CD4-positive, alpha-beta memory T cell (primary cell): ENCODE measurements around the gene ADAM19. TPM values are rescaled to one million over a fixed set of nuclear protein-coding genes. Genes with fewer than 3 reads are reported as not detected.
A peak's percentile ranks its signal among the peaks of the same experiment; 100 is the strongest.

ENCODE experiments used
- CTCF ChIA-PET: fragments of 350-600 bp; sonication (Branson Sonifier 250); formaldehyde crosslinking; loops from one replicate; lab custom pipeline; 2021; ENCODE audit warnings: inconsistent platforms; ENCODE audit not compliant: partially characterized antibody; lab: Charles Lee
- POLR2A ChIA-PET: fragments of 350-600 bp; sonication (Branson Sonifier 250); formaldehyde crosslinking; loops from one replicate; lab custom pipeline; 2021; ENCODE audit not compliant: partially characterized antibody; lab: Charles Lee
- DNase-seq, 5 donors: peaks; one replicate each; pipeline versions ENCODE4 v3.0.0 to v3.0.0-alpha.2; 2020 to 2022; ENCODE audit warnings: mixed read lengths in 1 of 5
- H3K27ac ChIP-seq: one replicate; pipeline ENCODE4 v1.7.0; 2013; ENCODE audit warnings: low read depth, low read length
- H3K27me3 ChIP-seq: 2 replicates; pipeline ENCODE4 v1.7.0; 2013; ENCODE audit warnings: mild to moderate bottlenecking, low read length, moderate library complexity; ENCODE audit not compliant: insufficient read depth
- H3K36me3 ChIP-seq: 2 replicates; pipeline ENCODE4 v1.7.0; 2013; ENCODE audit warnings: mild to moderate bottlenecking, low read length, moderate library complexity; ENCODE audit not compliant: insufficient read depth
- H3K4me1 ChIP-seq: 2 replicates; pipeline ENCODE4 v1.7.0; 2013; ENCODE audit warnings: mild to moderate bottlenecking, low read length, moderate library complexity; ENCODE audit not compliant: insufficient read depth
- H3K4me3 ChIP-seq, 2 donors: one replicate each; pipeline ENCODE4 v1.7.0; 2013; ENCODE audit warnings: low read length in 2 of 2, mild to moderate bottlenecking in 1 of 2
- H3K9me3 ChIP-seq, 2 donors: one replicate each; pipeline ENCODE4 v1.7.0; 2013; ENCODE audit warnings: low read length in 2 of 2, control low read depth in 1 of 2; ENCODE audit not compliant: control insufficient read depth in 1 of 2
- H3K27ac Mint-ChIP-seq, 7 donors: one replicate each; pipeline ENCODE4 v1.8.0; 2020 to 2021; ENCODE audit warnings: mixed read lengths in 7 of 7, mild to moderate bottlenecking in 6 of 7, inconsistent platforms in 3 of 7, moderate library complexity in 3 of 7
- H3K27me3 Mint-ChIP-seq, 2 donors: one replicate each; pipeline ENCODE4 v1.8.0; 2020 to 2021; ENCODE audit warnings: mixed read lengths in 2 of 2
- H3K36me3 Mint-ChIP-seq, 2 donors: one replicate each; pipeline ENCODE4 v1.8.0; 2020 to 2021; ENCODE audit warnings: mixed read lengths in 2 of 2, inconsistent platforms in 1 of 2, mild to moderate bottlenecking in 1 of 2
- H3K4me1 Mint-ChIP-seq, 4 donors: one replicate each; pipeline ENCODE4 v1.8.0; 2020 to 2021; ENCODE audit warnings: mixed read lengths in 4 of 4, mild to moderate bottlenecking in 1 of 4
- H3K4me3 Mint-ChIP-seq, 8 donors: one replicate each; pipeline ENCODE4 v1.8.0; 2020 to 2021; ENCODE audit warnings: mixed read lengths in 8 of 8, mild to moderate bottlenecking in 7 of 8, moderate library complexity in 6 of 8, inconsistent platforms in 3 of 8
- H3K9me3 Mint-ChIP-seq, 8 donors: one replicate each; pipeline ENCODE4 v1.8.0; 2020 to 2021; ENCODE audit warnings: mixed read lengths in 8 of 8, mild to moderate bottlenecking in 5 of 8, inconsistent platforms in 3 of 8, moderate library complexity in 1 of 8
- intact Hi-C: fragments of 100-400 bp; cut with micrococcal nuclease; formaldehyde crosslinking; loops from one replicate; pipeline ENCODE4 v1.15.1; 2023
- polyA plus RNA-seq, 2 donors: library from polyadenylated mRNA; unstranded; fragments of 300-500 nt; fragmentation: Illumina TruSeq; gene quantifications; one replicate each; pipeline ENCODE4 v1.2.3, GENCODE V29; 2021
- total RNA-seq, 2 experiments: library from RNA; stranded (reverse); gene quantifications; one replicate each; pipeline ENCODE4 v1.2.3, GENCODE V29; 2021

The ADAM19 gene
- total and polyA plus RNA-seq, 4 experiments from 2014 or later = 1.9 to 33.9 (median 28.0) TPM

- H3K27me3 Mint-ChIP-seq = no peaks in the 10 kb centered on the region
- Histone ChIP-seq H3K36me3 (no peaks in the 10 kb centered on the region), H3K9me3 (no peaks in the 10 kb centered on the region), H3K4me3 (peak overlapping the region in 1 of 2 donors; percentile 40), H3K4me1 (peaks cover 50% of the 10 kb centered on the region), H3K27me3 (no peaks in the 10 kb centered on the region), H3K27ac (peak overlapping the region; percentile 44)
- H3K9me3 Mint-ChIP-seq = no peaks in the 10 kb centered on the region
- peak; percentile 35 to 46 (median 40) for DNase-seq
- intact Hi-C loops = no loop called here
- H3K36me3 Mint-ChIP-seq = no peaks in the 10 kb centered on the region
- CTCF ChIA-PET = interaction anchor here (0.8 to 2.7 kb wide), 9 partner anchors 10 to 137 kb away, joined by 3 to 8 read pairs (median 4); partner anchors contain the start of gene LSM11
- peak overlapping the region; percentile 52 to 88 (median 85) for H3K4me3 Mint-ChIP-seq
- H3K4me1 Mint-ChIP-seq = peaks cover 31 to 55% (median 45%) of the 10 kb centered on the region in 4 donors
- peak overlapping the region; percentile 81 to 97 (median 94) for H3K27ac Mint-ChIP-seq
- POLR2A ChIA-PET = interaction anchor here (1.0 to 2.0 kb wide), 4 partner anchors 10 to 72 kb away, joined by 3 to 12 read pairs (median 6); no protein-coding TSS in a partner anchor
Measured at GRCh38 chr5:157613385-157614245, 38.0 kb upstream of the ADAM19 start.

GRCh38 chr5:157612581-157612980, 37.0 kb upstream of the ADAM19 start:
- ChIA-PET CTCF (interaction anchor here (0.8 to 2.7 kb wide), 8 partner anchors 9 to 135 kb away, joined by 3 to 8 read pairs (median 4); partner anchors contain the start of gene LSM11), POLR2A (interaction anchor here (0.6 to 2.0 kb wide), 5 partner anchors 9 to 1792 kb away, joined by 3 to 12 read pairs (median 3); no protein-coding TSS in a partner anchor)
- peak overlapping the region in 6 of 8 donors; percentile 49 to 88 (median 74) for H3K4me3 Mint-ChIP-seq
- H3K4me1 Mint-ChIP-seq = peaks cover 37 to 65% (median 54%) of the 10 kb centered on the region in 4 donors
- no peak overlapping the region for H3K4me3 ChIP-seq
- H3K36me3 ChIP-seq = no peaks in the 10 kb centered on the region
- intact Hi-C loops = no loop called here
- H3K27me3 ChIP-seq = no peaks in the 10 kb centered on the region
- no peaks in the 10 kb centered on the region for H3K9me3 Mint-ChIP-seq
- H3K36me3 Mint-ChIP-seq = no peaks in the 10 kb centered on the region
- H3K27ac ChIP-seq = no peak overlapping the region
- H3K9me3 ChIP-seq = no peaks in the 10 kb centered on the region
- peak overlapping the region; percentile 72 to 95 (median 92) for H3K27ac Mint-ChIP-seq
- H3K27me3 Mint-ChIP-seq = no peaks in the 10 kb centered on the region
- peaks cover 60% of the 10 kb centered on the region for H3K4me1 ChIP-seq
- peak in 1 of 5 donors; percentile 33 for DNase-seq

- no peak overlapping the region for H3K4me3 ChIP-seq
- Mint-ChIP-seq H3K9me3 (no peaks in the 10 kb centered on the region), H3K27ac (peak overlapping the region in 2 of 7 donors; percentile 64 to 81), H3K4me1 (peaks cover 44 to 72% (median 60%) of the 10 kb centered on the region in 4 donors), H3K4me3 (peak overlapping the region in 2 of 8 donors; percentile 25 to 31), H3K36me3 (no peaks in the 10 kb centered on the region), H3K27me3 (no peaks in the 10 kb centered on the region)
- no peak overlapping the region for H3K27ac ChIP-seq
- peaks cover 68% of the 10 kb centered on the region for H3K4me1 ChIP-seq
- POLR2A ChIA-PET = interaction anchor here (0.6 to 2.0 kb wide), 6 partner anchors 8 to 1792 kb away, joined by 3 to 12 read pairs (median 3); no protein-coding TSS in a partner anchor
- H3K9me3 ChIP-seq = no peaks in the 10 kb centered on the region
- DNase-seq = no peak
- H3K27me3 ChIP-seq = no peaks in the 10 kb centered on the region
- H3K36me3 ChIP-seq = no peaks in the 10 kb centered on the region
- CTCF ChIA-PET = interaction anchor here (1.0 to 2.7 kb wide), 7 partner anchors 8 to 135 kb away, joined by 3 to 8 read pairs (median 4); partner anchors contain the start of gene LSM11
- intact Hi-C loops = no loop called here
Measured at GRCh38 chr5:157611571-157612476, 36.2 kb upstream of the ADAM19 start.

- Mint-ChIP-seq H3K36me3 (no peaks in the 10 kb centered on the region), H3K27me3 (no peaks in the 10 kb centered on the region), H3K9me3 (no peaks in the 10 kb centered on the region), H3K4me3 (peak overlapping the region in 1 of 8 donors; percentile 25), H3K4me1 (peaks cover 45 to 75% (median 63%) of the 10 kb centered on the region in 4 donors), H3K27ac (peak overlapping the region in 2 of 7 donors; percentile 1 to 27)
- Histone ChIP-seq H3K36me3 (no peaks in the 10 kb centered on the region), H3K9me3 (no peaks in the 10 kb centered on the region), H3K4me3 (no peak overlapping the region), H3K27ac (no peak overlapping the region), H3K27me3 (no peaks in the 10 kb centered on the region), H3K4me1 (peaks cover 76% of the 10 kb centered on the region)
- ChIA-PET CTCF (interaction anchor here (0.7 to 1.2 kb wide), 3 partner anchors 40 to 775 kb away, joined by 3 read pairs; no protein-coding TSS in a partner anchor), POLR2A (no interaction called here)
- intact Hi-C loops = no loop called here
- no peak for DNase-seq
Measured at GRCh38 chr5:157610990-157611389, 35.4 kb upstream of the ADAM19 start.

GRCh38 chr5:157608972-157609565, 33.5 kb upstream of the ADAM19 start:
- no peak for DNase-seq
- Histone ChIP-seq H3K27me3 (no peaks in the 10 kb centered on the region), H3K4me3 (no peak overlapping the region), H3K27ac (no peak overlapping the region), H3K36me3 (no peaks in the 10 kb centered on the region), H3K4me1 (peaks cover 89% of the 10 kb centered on the region), H3K9me3 (no peaks in the 10 kb centered on the region)
- ChIA-PET CTCF (interaction anchor here (1.0 to 1.7 kb wide), 4 partner anchors 10 to 81 kb away, joined by 4 to 5 read pairs (median 5); no protein-coding TSS in a partner anchor), POLR2A (interaction anchor here (1.1 to 3.8 kb wide), 4 partner anchors 9 to 42 kb away, joined by 3 to 44 read pairs (median 8); no protein-coding TSS in a partner anchor)
- intact Hi-C loops = no loop called here
- Mint-ChIP-seq H3K36me3 (no peaks in the 10 kb centered on the region), H3K4me3 (peak overlapping the region in 1 of 8 donors; percentile 21), H3K27ac (peak overlapping the region in 2 of 7 donors; percentile 66 to 82), H3K9me3 (no peaks in the 10 kb centered on the region), H3K4me1 (peaks cover 42 to 80% (median 66%) of the 10 kb centered on the region in 4 donors), H3K27me3 (no peaks in the 10 kb centered on the region)
